ENCODE data around the gene WSB2. TPM values are rescaled to one million over a fixed set of nuclear protein-coding genes. Genes with fewer than 3 reads are reported as not detected.
A peak's percentile ranks its signal among the peaks of the same experiment; 100 is the strongest.

WSB2 gene
- total RNA-seq (2022): 55.9 and 99.8 TPM in 2 replicates
- Bru-seq, nascent RNA: percentile 77 among the genes with signal in this experiment
- percentile 91 among the genes with signal in this experiment for BruChase-seq, experiment 1, labeled RNA remaining after a 6-hour chase
- BruChase-seq, experiment 2, labeled RNA remaining after a 2-hour chase: percentile 80 among the genes with signal in this experiment
- long read RNA-seq, transcript WSB2-201 (9 exons, 2,646 nt): major isoform, 202 of 242 reads
- long read RNA-seq, partial matches to known transcripts: 26 of 242 reads
- long read RNA-seq, other reads (novel, unspliced or antisense): 10 of 242 reads

DNA sequence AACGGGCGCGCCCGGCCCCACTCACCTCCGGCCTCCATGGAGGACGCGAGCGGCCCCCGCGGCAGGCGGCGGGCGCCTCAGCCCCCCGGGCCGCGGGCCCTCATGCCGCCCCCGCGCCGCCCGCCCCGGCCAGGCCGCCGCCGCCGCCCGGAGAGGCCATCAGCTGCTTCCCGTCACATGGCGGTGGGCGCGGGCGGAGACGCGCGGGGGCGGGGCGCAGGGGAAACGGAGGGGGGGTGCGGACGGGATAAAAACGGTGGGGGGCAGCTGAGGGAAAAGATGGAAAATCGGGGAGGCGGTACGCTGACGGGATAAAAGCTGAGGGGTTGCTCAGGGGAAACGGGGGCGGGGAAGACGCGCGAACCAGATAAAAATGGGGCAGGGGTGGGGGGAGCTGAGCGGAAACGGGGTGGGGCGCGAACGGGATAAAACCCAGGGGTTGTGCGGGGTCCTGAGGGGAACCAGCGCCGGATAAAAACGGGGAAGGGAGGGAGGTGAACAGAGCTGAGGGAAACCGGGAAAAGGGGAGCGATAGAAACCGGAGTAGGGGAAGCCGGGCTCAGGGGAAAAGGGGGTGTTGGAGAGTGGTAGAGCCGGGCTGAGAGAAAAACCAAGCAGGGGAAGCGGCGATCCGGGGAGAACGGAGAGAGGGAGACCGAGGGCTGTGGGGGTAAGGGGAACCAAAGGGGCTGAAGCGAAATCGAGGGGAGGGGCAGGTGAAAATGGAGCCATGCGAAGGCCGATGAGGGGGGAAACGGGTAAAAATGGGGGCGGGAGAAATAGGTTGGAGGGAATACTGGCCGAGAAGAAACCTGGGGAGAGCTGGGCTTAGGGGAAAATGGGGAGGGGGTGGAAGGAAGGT is at the start of gene WSB2:
Gene WSB2, minus strand, starts transcription at position 169 of the 862 bp plus-strand sequence. Its CDS starts 131 bp downstream, at position 38.
- ChIA-PET CTCF (interaction anchor here (0.6 to 1.6 kb wide), 3 partner anchors 21 to 788 kb away, joined by 3 to 8 read pairs (median 3); no protein-coding TSS in a partner anchor), POLR2A (interaction anchor here (0.6 to 6.6 kb wide), 11 partner anchors 8 to 896 kb away, joined by 3 to 49 read pairs (median 3); partner anchors contain the start of genes PEBP1, RFC5, SUDS3 and VSIG10)
- peaks cover 18% of the 10 kb centered on the region for H3K36me3 Mint-ChIP-seq (ENCODE audit: insufficient read depth, unreplicated experiment)
- TF ChIP-seq, protein P1, sequence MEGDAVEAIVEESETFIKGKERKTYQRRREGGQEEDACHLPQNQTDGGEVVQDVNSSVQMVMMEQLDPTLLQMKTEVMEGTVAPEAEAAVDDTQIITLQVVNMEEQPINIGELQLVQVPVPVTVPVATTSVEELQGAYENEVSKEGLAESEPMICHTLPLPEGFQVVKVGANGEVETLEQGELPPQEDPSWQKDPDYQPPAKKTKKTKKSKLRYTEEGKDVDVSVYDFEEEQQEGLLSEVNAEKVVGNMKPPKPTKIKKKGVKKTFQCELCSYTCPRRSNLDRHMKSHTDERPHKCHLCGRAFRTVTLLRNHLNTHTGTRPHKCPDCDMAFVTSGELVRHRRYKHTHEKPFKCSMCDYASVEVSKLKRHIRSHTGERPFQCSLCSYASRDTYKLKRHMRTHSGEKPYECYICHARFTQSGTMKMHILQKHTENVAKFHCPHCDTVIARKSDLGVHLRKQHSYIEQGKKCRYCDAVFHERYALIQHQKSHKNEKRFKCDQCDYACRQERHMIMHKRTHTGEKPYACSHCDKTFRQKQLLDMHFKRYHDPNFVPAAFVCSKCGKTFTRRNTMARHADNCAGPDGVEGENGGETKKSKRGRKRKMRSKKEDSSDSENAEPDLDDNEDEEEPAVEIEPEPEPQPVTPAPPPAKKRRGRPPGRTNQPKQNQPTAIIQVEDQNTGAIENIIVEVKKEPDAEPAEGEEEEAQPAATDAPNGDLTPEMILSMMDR (IDR thresholded peaks at IDR 0.05; ENCODE audit: unreplicated experiment): no peak
- peak within 1 kb of the TSS; percentile 89 for H3K4me3 Mint-ChIP-seq (ENCODE audit: unreplicated experiment)
- no peaks in the 10 kb centered on the region for H3K9me3 Mint-ChIP-seq (ENCODE audit: unreplicated experiment)
- intact Hi-C loops (cut with micrococcal nuclease): loop anchor here (1.0 to 5.0 kb wide), 4 partner anchors 9 to 316 kb away; partner anchors contain the start of genes RFC5 and SUDS3
- no peaks in the 10 kb centered on the region for H3K27me3 Mint-ChIP-seq (ENCODE audit: insufficient read depth, unreplicated experiment)
- BruUV-seq (replicated peaks): no TSS peak
- H3K27ac Mint-ChIP-seq (ENCODE audit: low read depth, unreplicated experiment): peak within 1 kb of the TSS; percentile 93
- DNase-seq (ENCODE audit: unreplicated experiment): no peak
- H3K4me1 Mint-ChIP-seq (ENCODE audit: insufficient read depth, unreplicated experiment): peaks cover 21% of the 10 kb centered on the region

DNA sequence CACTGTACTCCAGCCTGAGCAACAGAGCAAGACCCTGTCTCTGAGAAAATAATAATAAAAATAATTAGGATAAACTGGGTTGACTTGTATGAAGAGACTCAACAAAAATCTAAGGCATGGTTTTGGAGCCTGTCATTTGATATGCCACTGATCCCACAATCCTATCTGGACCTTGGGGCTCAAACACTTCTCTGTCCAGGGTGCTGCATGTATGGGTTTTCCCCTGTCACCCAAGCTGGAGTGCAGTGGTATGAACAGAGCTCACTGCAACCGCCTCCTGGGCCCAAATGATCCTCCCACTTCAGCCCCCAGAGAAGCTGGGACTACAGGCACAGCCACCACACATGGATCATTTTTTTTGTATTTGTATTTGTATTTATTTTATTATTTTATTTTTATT is 48.1 kb upstream of the WSB2 start:
- H3K27ac Mint-ChIP-seq (ENCODE audit: low read depth, unreplicated experiment): no peak overlapping the region
- no peaks in the 10 kb centered on the region for H3K27me3 Mint-ChIP-seq (ENCODE audit: insufficient read depth, unreplicated experiment)
- H3K4me3 Mint-ChIP-seq (ENCODE audit: unreplicated experiment): no peak overlapping the region
- no peak for DNase-seq (ENCODE audit: unreplicated experiment)
- no peaks in the 10 kb centered on the region for H3K9me3 Mint-ChIP-seq (ENCODE audit: unreplicated experiment)
- intact Hi-C loops (cut with micrococcal nuclease): loop anchor here (10.0 kb wide), 1 partner anchor 234 kb away; no protein-coding TSS in a partner anchor
- no peaks in the 10 kb centered on the region for H3K4me1 Mint-ChIP-seq (ENCODE audit: insufficient read depth, unreplicated experiment)
- BruUV-seq (replicated peaks): no TSS peak
- no peaks in the 10 kb centered on the region for H3K36me3 Mint-ChIP-seq (ENCODE audit: insufficient read depth, unreplicated experiment)
- ChIA-PET POLR2A (interaction anchor here (0.7 kb wide), 1 partner anchor 62 kb away, joined by 3 read pairs; no protein-coding TSS in a partner anchor), CTCF (interaction anchor here (0.6 to 1.5 kb wide), 7 partner anchors 10 to 268 kb away, joined by 3 to 10 read pairs (median 4); partner anchors contain the start of genes RFC5 and SUDS3)
- TF ChIP-seq, protein P1 (IDR thresholded peaks at IDR 0.05; ENCODE audit: unreplicated experiment): no peak

DNA sequence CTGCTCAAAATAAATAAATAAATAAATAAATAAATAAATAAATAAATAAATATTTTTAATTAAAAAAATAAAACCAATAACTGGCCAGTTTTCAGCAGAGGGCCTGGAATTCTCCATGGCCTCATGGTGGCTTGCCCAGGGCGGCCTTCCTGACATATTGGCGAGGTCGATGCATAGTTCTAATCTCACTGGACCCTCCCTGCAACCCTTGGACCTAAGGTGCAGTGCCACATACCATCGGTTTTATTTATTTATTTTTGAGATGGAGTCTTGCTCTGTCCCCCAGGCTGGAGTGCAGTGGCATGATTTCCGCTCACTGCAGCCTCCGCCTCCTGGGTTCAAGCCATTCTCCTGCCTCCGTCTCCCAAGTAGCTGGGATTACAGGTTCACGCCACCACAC is 46.7 kb upstream of the WSB2 start:
- BruUV-seq (replicated peaks): no TSS peak
- Mint-ChIP-seq H3K9me3 (ENCODE audit: unreplicated experiment) (no peaks in the 10 kb centered on the region), H3K36me3 (ENCODE audit: insufficient read depth, unreplicated experiment) (no peaks in the 10 kb centered on the region), H3K4me1 (ENCODE audit: insufficient read depth, unreplicated experiment) (no peaks in the 10 kb centered on the region), H3K27ac (ENCODE audit: low read depth, unreplicated experiment) (no peak overlapping the region), H3K27me3 (ENCODE audit: insufficient read depth, unreplicated experiment) (no peaks in the 10 kb centered on the region), H3K4me3 (ENCODE audit: unreplicated experiment) (no peak overlapping the region)
- TF ChIP-seq, protein P1 (IDR thresholded peaks at IDR 0.05; ENCODE audit: unreplicated experiment): no peak
- DNase-seq (ENCODE audit: unreplicated experiment): no peak
- intact Hi-C loops (cut with micrococcal nuclease): loop anchor here (10.0 kb wide), 1 partner anchor 233 kb away; no protein-coding TSS in a partner anchor
- ChIA-PET POLR2A (no interaction called here), CTCF (interaction anchor here (1.2 to 1.5 kb wide), 2 partner anchors 14 to 269 kb away, joined by 6 to 10 read pairs; partner anchors contain the start of gene SUDS3)

Measured in MCF 10A (cell line).